H1 (cell line): ENCODE measurements around the gene BRD1. TPM values are rescaled to one million over a fixed set of nuclear protein-coding genes. Genes with fewer than 3 reads are reported as not detected.

ENCODE experiments used
- CTCF ChIA-PET: fragments of 300-600 bp; sonication (Branson Sonifier 250); formaldehyde crosslinking; loops from one replicate; lab custom pipeline; 2021; ENCODE audit not compliant: partially characterized antibody; lab: Charles Lee
- POLR2A ChIA-PET: fragments of 300-600 bp; sonication (Branson Sonifier 250); formaldehyde crosslinking; loops from one replicate; lab custom pipeline; 2021; ENCODE audit warnings: inconsistent platforms; ENCODE audit not compliant: partially characterized antibody; lab: Charles Lee
- DNase-seq, 2 experiments: peaks; one replicate each; pipeline versions ENCODE4 v3.0.0 to v3.0.0-alpha.2; 2010 to 2022; ENCODE audit warnings: low spot score in 2 of 2, low read depth in 1 of 2, mixed read lengths in 1 of 2
- FAIRE-seq: peaks from 2 replicates; lab custom pipeline; 2011; peaks lifted over from hg19 to GRCh38; lab: Jason Lieb, UNC
- H2AFZ ChIP-seq: 2 replicates; pipeline ENCODE4 v1.8.1; 2012; ENCODE audit warnings: low read length, inconsistent platforms
- H2AK5ac ChIP-seq: 2 replicates; pipeline ENCODE4 v1.6.1; 2013; ENCODE audit warnings: low read depth, low read length
- H2BK120ac ChIP-seq: replicated peaks from 2 replicates; pipeline ENCODE3; 2013; ENCODE audit warnings: low read depth, low read length, inconsistent platforms
- H2BK12ac ChIP-seq: 2 replicates; pipeline ENCODE4 v1.6.1; 2013; ENCODE audit warnings: low read depth, low read length
- H2BK15ac ChIP-seq: 2 replicates; pipeline ENCODE4 v1.6.1; 2013; ENCODE audit warnings: low read length
- H2BK20ac ChIP-seq: 2 replicates; pipeline ENCODE4 v1.6.1; 2013; ENCODE audit warnings: low read length
- H2BK5ac ChIP-seq: 2 replicates; pipeline ENCODE4 v1.6.1; 2013; ENCODE audit warnings: low read depth, low read length
- H3K14ac ChIP-seq: 2 replicates; pipeline ENCODE4 v1.6.1; 2013; ENCODE audit warnings: inconsistent platforms; ENCODE audit not compliant: insufficient read length
- H3K18ac ChIP-seq: 2 replicates; pipeline ENCODE4 v1.6.1; 2013; ENCODE audit warnings: low read length; ENCODE audit errors: extremely low read depth
- H3K23ac ChIP-seq: 2 replicates; pipeline ENCODE4 v1.6.1; 2013; ENCODE audit warnings: inconsistent platforms; ENCODE audit not compliant: insufficient read length
- H3K23me2 ChIP-seq: 2 replicates; pipeline ENCODE4 v1.6.1; 2013; ENCODE audit warnings: low read depth, low read length
- H3K27ac ChIP-seq: 2 replicates; pipeline ENCODE4 v1.6.1; 2011; ENCODE audit warnings: low read depth, low read length, inconsistent platforms
- H3K27me3 ChIP-seq, 4 experiments: replicated peaks in 1 of 4; 1 replicate in 1 of 4; 2 replicates in 3 of 4; pipeline versions ENCODE4 v1.6.1 to v1.8.1; 2011 to 2013; ENCODE audit warnings: low read length in 3 of 4, mild to moderate bottlenecking in 3 of 4, inconsistent platforms in 2 of 4, mixed read lengths in 2 of 4, moderate library complexity in 1 of 4; ENCODE audit not compliant: control insufficient read depth in 3 of 4, insufficient read depth in 3 of 4; ENCODE audit errors: extremely low read depth in 1 of 4
- H3K36me3 ChIP-seq, 4 experiments: 2 replicates each; pipeline versions ENCODE4 v1.6.1 to v1.8.1; 2011 to 2013; ENCODE audit warnings: mild to moderate bottlenecking in 4 of 4, low read length in 3 of 4, moderate library complexity in 2 of 4, control low read depth in 1 of 4, inconsistent platforms in 1 of 4; ENCODE audit not compliant: insufficient read depth in 4 of 4, control insufficient read depth in 2 of 4
- H3K4ac ChIP-seq: replicated peaks from 2 replicates; pipeline ENCODE3; 2013; ENCODE audit warnings: low read length, low read depth, mixed read lengths, inconsistent platforms; ENCODE audit not compliant: insufficient read length
- H3K4me1 ChIP-seq, 4 experiments: replicated peaks in 1 of 4; 1 replicate in 1 of 4; 2 replicates in 3 of 4; pipeline versions ENCODE4 v1.6.1 to v1.8.1; 2011 to 2013; ENCODE audit warnings: low read length in 3 of 4, inconsistent platforms in 2 of 4, mixed read lengths in 1 of 4; ENCODE audit not compliant: insufficient read depth in 4 of 4, control insufficient read depth in 3 of 4
- H3K4me2 ChIP-seq, 2 experiments: 2 replicates each; pipeline versions ENCODE4 v1.6.1 to v1.8.1; 2011 to 2013; ENCODE audit warnings: low read depth in 2 of 2, low read length in 2 of 2, control low read depth in 1 of 2, inconsistent platforms in 1 of 2, mild to moderate bottlenecking in 1 of 2; ENCODE audit not compliant: insufficient read depth in 1 of 2
- H3K4me3 ChIP-seq, 4 experiments: fragments of 200-600, 300-600 bp in 1 of 4; sonication (generic), shearing (Covaris generic), sonication (Bioruptor Twin) in 1 of 4; 2 replicates each; pipeline versions ENCODE4 v1.5.1 to v1.8.1; 2011 to 2016; ENCODE audit warnings: low read length in 4 of 4, low read depth in 3 of 4, control low read depth in 2 of 4, inconsistent platforms in 2 of 4, mild to moderate bottlenecking in 2 of 4, mixed read lengths in 1 of 4, moderate library complexity in 1 of 4; ENCODE audit not compliant: insufficient read depth in 2 of 4; ENCODE audit errors: extremely low read depth in 1 of 4
- H3K56ac ChIP-seq: replicated peaks from 2 replicates; pipeline ENCODE3; 2013; ENCODE audit warnings: low read depth, mild to moderate bottlenecking, mixed read lengths, low read length, inconsistent platforms; ENCODE audit not compliant: insufficient read length
- H3K79me1 ChIP-seq: 2 replicates; pipeline ENCODE4 v1.6.1; 2013; ENCODE audit warnings: low read depth, low read length, control low read depth
- H3K79me2 ChIP-seq, 2 experiments: 2 replicates each; pipeline versions ENCODE4 v1.6.1 to v1.8.1; 2012 to 2013; ENCODE audit warnings: low read length in 2 of 2, mild to moderate bottlenecking in 2 of 2, inconsistent platforms in 1 of 2; ENCODE audit not compliant: insufficient read depth in 2 of 2, control insufficient read depth in 1 of 2
- H3K9ac ChIP-seq, 4 experiments: replicated peaks in 1 of 4; 1 replicate in 1 of 4; 2 replicates in 3 of 4; pipeline versions ENCODE4 v1.6.1 to v1.8.1; 2011 to 2013; ENCODE audit warnings: low read depth in 3 of 4, low read length in 3 of 4, control low read depth in 2 of 4, mild to moderate bottlenecking in 2 of 4, moderate library complexity in 2 of 4, inconsistent platforms in 1 of 4; ENCODE audit errors: extremely low read depth in 1 of 4
- H3K9me3 ChIP-seq, 2 experiments: 2 replicates each; pipeline versions ENCODE4 v1.6.1 to v1.8.1; 2012 to 2013; ENCODE audit warnings: mild to moderate bottlenecking in 2 of 2, moderate library complexity in 2 of 2, control low read depth in 1 of 2, inconsistent platforms in 1 of 2, low read depth in 1 of 2, low read length in 1 of 2, mixed read lengths in 1 of 2; ENCODE audit not compliant: insufficient read depth in 2 of 2
- H4K20me1 ChIP-seq, 2 experiments: replicated peaks in 1 of 2; 2 replicates each; pipeline versions ENCODE3 to v1.8.1; 2011 to 2013; ENCODE audit warnings: inconsistent platforms in 2 of 2, low read length in 2 of 2, mild to moderate bottlenecking in 1 of 2; ENCODE audit not compliant: insufficient read depth in 2 of 2, control insufficient read depth in 1 of 2
- H4K5ac ChIP-seq: 2 replicates; pipeline ENCODE4 v1.6.1; 2013; ENCODE audit warnings: low read length, low read depth, mixed read lengths, inconsistent platforms; ENCODE audit not compliant: insufficient read length
- H4K8ac ChIP-seq: 2 replicates; pipeline ENCODE4 v1.8.0; 2013; ENCODE audit warnings: mild to moderate bottlenecking, moderate library complexity, low read length, inconsistent platforms; ENCODE audit not compliant: insufficient read depth; ENCODE audit errors: extremely low read depth
- H4K91ac ChIP-seq: replicated peaks from 2 replicates; pipeline ENCODE3; 2013; ENCODE audit warnings: low read length, mixed read lengths, inconsistent platforms; ENCODE audit not compliant: insufficient read length
- CBX8 ChIP-seq: fragments of 300-800, 300-1000 bp; sonication (generic); IDR thresholded peaks from 2 replicates; pipeline ENCODE4 v1.7.1; 2016; ENCODE audit warnings: low read depth, low read length, borderline replicate concordance
- CHD2 ChIP-seq: IDR thresholded peaks from 2 replicates; pipeline ENCODE4 v1.6.1; 2012; ENCODE audit warnings: low read length, improper control_type of control experiment
- EGR1 ChIP-seq: IDR thresholded peaks from 2 replicates; pipeline ENCODE4 v1.6.1; 2011; ENCODE audit warnings: low read depth, low read length, borderline replicate concordance
- EZH2 ChIP-seq: fragments of 200-600 bp; sonication (generic); IDR thresholded peaks from 2 replicates; pipeline ENCODE4 v1.7.1; 2012; ENCODE audit warnings: low read depth, mild to moderate bottlenecking, moderate library complexity, low read length, inconsistent platforms; ENCODE audit not compliant: severe bottlenecking
- GABPA ChIP-seq: IDR thresholded peaks from 2 replicates; pipeline ENCODE4 v1.6.1; 2011; ENCODE audit warnings: mild to moderate bottlenecking, low read length, moderate library complexity, borderline replicate concordance; ENCODE audit not compliant: insufficient read depth
- HDAC6 ChIP-seq: IDR thresholded peaks from one replicate; pipeline ENCODE4 v1.7.1; 2012; ENCODE audit warnings: low read depth, mild to moderate bottlenecking, inconsistent platforms, low read length, moderate library complexity
- PHF8 ChIP-seq: fragments of 200-600 bp; sonication (generic); conservative IDR thresholded peaks from 2 replicates; pipeline ENCODE4 v1.7.1; 2012; ENCODE audit warnings: low read depth, mild to moderate bottlenecking, inconsistent platforms, low read length, moderate library complexity
- POLR2A ChIP-seq, 2 experiments: IDR thresholded peaks; 1 replicate in 1 of 2; 2 replicates in 1 of 2; pipeline ENCODE4 v1.6.1; 2011; ENCODE audit warnings: low read depth in 2 of 2, low read length in 2 of 2, mild to moderate bottlenecking in 2 of 2; ENCODE audit errors: control extremely low read depth in 1 of 2
- POLR2AphosphoS5 ChIP-seq: IDR thresholded peaks from 2 replicates; pipeline ENCODE4 v1.6.1; 2011; ENCODE audit warnings: low read depth, low read length
- POU5F1 ChIP-seq: IDR thresholded peaks from 2 replicates; pipeline ENCODE4 v1.6.1; 2011; ENCODE audit warnings: low read depth, mild to moderate bottlenecking, low read length, moderate library complexity
- RFX5 ChIP-seq: IDR thresholded peaks from 2 replicates; pipeline ENCODE4 v1.6.1; 2011; ENCODE audit warnings: low read depth, low read length, improper control_type of control experiment, borderline replicate concordance
- SIRT6 ChIP-seq: IDR thresholded peaks from one replicate; pipeline ENCODE4 v1.7.1; 2012; ENCODE audit warnings: low read length, inconsistent platforms
- SRF ChIP-seq: IDR thresholded peaks from 2 replicates; pipeline ENCODE4 v1.6.1; 2011; ENCODE audit warnings: mild to moderate bottlenecking, low read depth, low read length, moderate library complexity
- USF2 ChIP-seq: IDR thresholded peaks from 2 replicates; pipeline ENCODE4 v1.6.1; 2011; ENCODE audit warnings: low read length, improper control_type of control experiment
- WGBS, 2 experiments: shearing (Covaris generic) in 1 of 2; methylation state at CpG; one replicate each; pipeline versions ENCODE4 v1.1.6 to v1.1.7; 2013 to 2015; ENCODE audit warnings: low lambda C conversion rate in 2 of 2, mixed read lengths in 2 of 2, inconsistent platforms in 1 of 2, low coverage in 1 of 2, missing lambda C conversion rate in 1 of 2; ENCODE audit not compliant: insufficient replicate concordance in 2 of 2, insufficient coverage in 1 of 2, insufficient read length in 1 of 2; ENCODE audit errors: extremely low coverage in 1 of 2, missing lambda C conversion rate in 1 of 2; 5-methylcytosine and 5-hydroxymethylcytosine counted together
- polyA plus RNA-seq, 7 experiments: library from polyadenylated mRNA; depleted of rRNA in 3 of 7; stranded (reverse) in 5 of 7; unstranded in 2 of 7; fragments of >200 nt in 5 of 7; fragments of 200-250 nt in 2 of 7; gene quantifications; 1 replicate in 5 of 7; 2 replicates in 1 of 7; 4 replicates in 1 of 7; pipeline versions ENCODE4 v1.2.1 to v1.2.3, GENCODE V29; 2011 to 2013; ENCODE audit warnings: missing spikeins in 2 of 7, mixed read lengths in 2 of 7
- total RNA-seq: library from RNA; stranded (reverse); fragmentation: NEBNext Ultra II Directional; extraction: Animal tissue kit (Norgen Biotek cat#: 25700); gene quantifications from 2 replicates; pipeline ENCODE4 v1.2.1, GENCODE V29; 2021

The BRD1 gene
- total and polyA plus RNA-seq, 2 of the 8 experiments (the other 6 are each of a cell fraction or from before 2014, with no cell fraction given) = 6.8 to 34.0 TPM

GRCh38 chr22:49725516-49725915, 102.2 kb downstream of the BRD1 start:
- Histone ChIP-seq H3K27me3 (peaks cover 3 to 20% (median 14%) of the 10 kb centered on the region in 4 experiments; a peak in 5 of 7 replicates), H3K36me3 (no peaks in the 10 kb centered on the region), H3K56ac (no peak overlapping the region), H3K4me1 (no peaks in the 10 kb centered on the region; a peak in 1 of 7 replicates), H3K14ac (no peak overlapping the region), H3K9ac (no peak overlapping the region), H2AK5ac (no peak overlapping the region), H3K4me2 (no peak overlapping the region), H3K4ac (no peak overlapping the region), H3K18ac (no peak overlapping the region), H4K8ac (no peak overlapping the region), H3K79me1 (no peaks in the 10 kb centered on the region), H3K27ac (no peak overlapping the region), H2BK20ac (no peak overlapping the region), H4K91ac (no peak overlapping the region), H2AFZ (no peak overlapping the region), H4K20me1 (no peaks in the 10 kb centered on the region), H2BK15ac (no peak overlapping the region), H4K5ac (no peak overlapping the region), H2BK5ac (no peak overlapping the region), H2BK120ac (no peak overlapping the region), H3K9me3 (no peaks in the 10 kb centered on the region), H3K23me2 (no peaks in the 10 kb centered on the region), H2BK12ac (no peak overlapping the region), H3K23ac (no peak overlapping the region), H3K79me2 (no peaks in the 10 kb centered on the region), H3K4me3 (no peak overlapping the region)
- no peak for DNase-seq
- no peak for FAIRE-seq
- TF ChIP-seq EZH2 = no peak
- TF ChIP-seq POU5F1 = no peak
- TF ChIP-seq CBX8 = no peak
- TF ChIP-seq RFX5 = no peak
- TF ChIP-seq POLR2AphosphoS5 = no peak
- no peak for TF ChIP-seq POLR2A (IDR thresholded peaks at IDR 0.05; ENCODE audit: control extremely low read depth in 1 of 2, low read depth in 2 of 2, low read length in 2 of 2)
- TF ChIP-seq USF2 = no peak
- no peak for TF ChIP-seq HDAC6
- no peak for TF ChIP-seq SRF
- no peak for TF ChIP-seq GABPA
- no peak for TF ChIP-seq PHF8
- no peak for TF ChIP-seq CHD2
- no peak for TF ChIP-seq SIRT6
- no peak for TF ChIP-seq EGR1
- ChIA-PET CTCF (interaction anchor here (0.7 to 2.1 kb wide), 11 partner anchors 11 to 327 kb away, joined by 3 to 6 read pairs (median 3); no protein-coding TSS in a partner anchor), POLR2A (no interaction called here)
- WGBS, 2 experiments = 94% methylated on average over 19 of the region's 19 CpGs; no CpG with 5 or more reads in 1 of the 2 experiments
